CD4-positive, alpha-beta T cell treated with Interleukin-15 for 1 hour (primary cell): Measurements from ENCODE around the gene GPR153.
A peak's percentile ranks its signal among the peaks of the same experiment; 100 is the strongest.

Experiments
- DNase-seq: peaks from one replicate; pipeline ENCODE4 v3.0.0-alpha.2; 2020

GPR153 gene

DNA sequence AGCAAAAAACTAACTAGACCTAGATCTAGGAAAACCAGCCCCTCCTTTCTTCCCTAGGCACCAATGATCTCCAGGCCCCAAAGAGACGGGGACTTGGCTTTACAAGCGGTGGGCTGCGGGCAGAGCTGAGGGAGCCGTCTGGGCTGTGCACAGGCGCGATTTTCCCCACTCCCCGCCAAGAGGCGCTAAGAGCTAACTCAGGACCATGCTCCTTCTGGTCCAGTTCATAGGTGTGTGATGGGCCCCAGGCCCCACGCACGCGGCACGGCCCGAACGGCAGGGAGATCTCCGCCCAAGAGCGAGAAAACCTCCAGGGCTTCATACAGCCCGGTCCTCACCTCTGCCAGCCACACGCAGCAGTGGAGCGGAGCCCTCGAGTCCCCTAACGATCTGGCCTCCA lies 7.5 kb upstream of the GPR153 start:
- no peak for DNase-seq

DNA sequence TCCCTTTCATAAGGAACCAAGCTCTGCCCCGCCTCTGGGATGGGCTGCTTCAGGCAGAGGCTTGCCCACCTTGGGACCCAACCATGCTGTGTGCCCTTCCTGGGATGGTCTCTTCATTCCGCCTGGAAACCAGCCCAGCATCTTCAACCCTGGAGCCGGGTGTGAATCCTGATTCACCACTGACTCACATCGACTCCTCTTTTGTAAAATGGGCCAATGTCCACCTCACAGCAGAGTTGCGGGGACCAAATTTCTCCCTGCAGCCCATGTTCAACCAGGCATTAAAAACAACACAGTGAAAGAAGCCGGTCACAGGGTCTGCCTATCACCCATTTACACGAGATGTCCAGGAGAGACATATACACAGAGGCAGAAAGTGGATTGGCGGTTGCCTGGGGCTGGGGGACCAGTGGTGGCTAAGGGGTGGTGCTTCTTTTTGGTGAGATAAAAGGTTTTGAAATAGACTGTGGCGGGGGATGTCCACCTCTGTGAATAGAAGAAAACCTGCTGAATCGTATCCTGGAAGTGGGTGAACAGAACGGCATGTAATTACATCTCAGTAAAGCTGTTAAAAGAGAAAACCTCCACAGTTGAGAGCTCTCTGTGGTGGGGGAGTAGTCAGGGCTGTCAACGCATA lies 6.9 kb upstream of the GPR153 start:
- DNase-seq: no peak

DNA sequence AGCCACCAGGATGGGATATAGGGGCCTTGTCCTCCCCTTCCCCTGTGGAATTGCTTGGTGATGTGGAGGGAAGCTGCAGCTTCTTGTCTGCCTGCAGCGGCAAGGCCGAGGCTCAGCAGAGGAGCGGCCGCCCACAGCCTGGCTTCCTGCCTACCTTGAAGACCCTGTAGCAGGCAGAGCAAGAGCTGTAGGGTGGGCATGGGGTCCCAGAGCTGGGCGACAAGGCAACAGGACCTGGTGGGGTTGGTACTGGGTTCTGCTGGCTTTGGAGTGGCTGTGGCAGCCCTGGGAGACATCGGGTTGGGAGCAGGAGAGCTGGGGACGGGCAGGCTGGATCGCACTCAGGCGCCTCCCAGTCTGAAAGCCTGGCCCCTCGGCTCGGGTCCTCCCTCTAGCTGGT lies 5.7 kb upstream of the GPR153 start:
- DNase-seq: no peak

DNA sequence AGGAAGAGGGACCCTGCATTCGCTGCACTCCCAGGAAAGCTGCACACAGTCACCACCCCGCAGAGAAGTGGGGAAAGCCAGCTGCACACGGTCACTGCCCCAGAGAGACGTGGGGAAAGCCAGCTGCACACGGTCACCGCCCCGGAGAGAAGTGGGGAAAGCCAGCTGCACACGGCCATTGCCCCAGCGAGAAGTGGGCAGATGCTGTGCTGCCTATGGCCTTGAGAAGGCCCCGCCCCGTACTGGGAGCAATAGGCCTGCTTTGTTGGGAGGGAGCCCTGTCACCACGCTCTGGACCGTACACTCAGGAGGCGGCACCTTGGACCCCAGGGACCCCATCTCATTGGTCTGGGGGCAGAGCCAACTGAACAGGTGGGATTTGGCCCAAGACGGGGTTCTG lies 4.3 kb upstream of the GPR153 start:
- no peak for DNase-seq

DNA sequence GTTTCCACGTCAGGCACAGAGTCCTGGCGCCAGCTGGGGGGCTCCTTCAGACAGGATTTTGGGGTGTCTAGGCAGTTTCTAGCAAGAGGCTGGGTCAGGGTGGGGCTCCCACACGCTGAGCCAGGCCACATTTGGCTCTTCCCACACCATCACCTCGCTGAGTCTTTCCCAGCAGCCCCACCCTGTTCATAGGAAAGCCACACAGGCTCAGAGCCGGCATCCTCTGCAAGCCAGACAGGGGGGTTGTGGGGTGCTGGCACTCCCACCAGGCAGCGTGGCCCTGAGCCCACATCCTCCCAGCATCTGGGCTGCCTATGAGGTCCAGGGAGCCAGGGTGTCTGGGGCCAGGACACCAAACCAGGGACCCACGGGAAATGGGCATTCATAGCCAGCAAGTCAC lies 2.8 kb upstream of the GPR153 start:
- DNase-seq: no peak

DNA sequence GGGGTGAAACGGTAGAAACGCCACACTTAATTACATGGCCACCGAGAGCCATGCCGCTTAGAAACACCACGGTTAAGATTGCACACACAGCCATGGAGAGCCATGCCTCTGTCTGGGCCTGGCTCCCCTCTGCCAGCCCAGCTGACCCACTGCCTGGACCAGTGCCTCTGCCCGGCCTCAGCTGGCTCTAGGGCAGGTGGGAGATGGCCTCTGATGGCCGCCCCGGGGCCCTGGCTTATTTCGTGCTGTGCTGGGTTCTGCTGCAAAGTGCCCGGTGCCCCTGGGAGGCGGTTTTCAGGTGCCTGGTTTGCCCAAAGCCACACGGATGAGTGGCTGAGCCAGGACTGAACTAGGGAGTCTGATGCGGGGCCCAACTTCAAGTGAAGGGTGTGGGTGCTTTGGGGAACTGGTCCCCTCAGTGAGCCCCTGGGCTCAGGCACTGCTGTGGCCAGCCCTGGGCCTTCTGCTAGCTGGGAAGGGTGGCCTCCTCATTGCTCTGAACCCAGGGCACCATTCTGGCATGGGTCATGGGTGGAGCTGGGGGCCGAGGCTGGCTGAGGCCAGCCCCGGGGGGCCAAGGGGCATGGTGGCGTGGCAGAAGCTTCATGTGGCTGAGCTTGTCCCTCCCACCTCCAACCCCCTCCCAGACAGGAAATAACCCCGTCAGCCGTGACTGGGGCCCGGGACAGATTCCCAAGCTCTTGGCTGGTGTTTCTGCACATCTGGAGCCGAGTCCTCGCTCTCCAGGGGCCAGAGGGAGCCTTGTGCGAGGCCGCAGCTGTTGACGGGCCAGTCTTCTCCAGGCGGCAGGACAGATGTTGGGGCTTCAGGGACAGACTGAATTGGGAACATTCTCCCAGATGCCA lies 1.9 kb upstream of the GPR153 start:
- no peak for DNase-seq

DNA sequence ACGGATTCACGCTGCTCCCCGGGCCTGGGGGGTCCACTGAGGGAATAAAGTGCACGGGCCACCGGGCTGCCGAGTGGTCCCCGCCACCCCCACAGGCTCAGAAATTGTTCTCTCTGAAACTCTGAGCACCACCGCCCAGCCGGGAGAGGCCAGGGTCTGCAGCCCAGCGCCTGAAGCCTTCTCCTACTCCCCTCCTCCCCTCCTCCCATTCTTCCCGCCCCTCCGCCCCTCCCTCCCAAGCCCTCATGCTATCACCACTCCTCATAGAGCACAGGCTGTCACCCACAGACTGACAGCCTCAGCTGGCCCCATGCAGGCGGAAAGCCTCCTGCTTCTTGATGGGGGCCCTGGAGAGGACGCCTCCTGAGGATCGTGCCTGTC lies 707 bp upstream of the GPR153 start:
- no peak for DNase-seq

DNA sequence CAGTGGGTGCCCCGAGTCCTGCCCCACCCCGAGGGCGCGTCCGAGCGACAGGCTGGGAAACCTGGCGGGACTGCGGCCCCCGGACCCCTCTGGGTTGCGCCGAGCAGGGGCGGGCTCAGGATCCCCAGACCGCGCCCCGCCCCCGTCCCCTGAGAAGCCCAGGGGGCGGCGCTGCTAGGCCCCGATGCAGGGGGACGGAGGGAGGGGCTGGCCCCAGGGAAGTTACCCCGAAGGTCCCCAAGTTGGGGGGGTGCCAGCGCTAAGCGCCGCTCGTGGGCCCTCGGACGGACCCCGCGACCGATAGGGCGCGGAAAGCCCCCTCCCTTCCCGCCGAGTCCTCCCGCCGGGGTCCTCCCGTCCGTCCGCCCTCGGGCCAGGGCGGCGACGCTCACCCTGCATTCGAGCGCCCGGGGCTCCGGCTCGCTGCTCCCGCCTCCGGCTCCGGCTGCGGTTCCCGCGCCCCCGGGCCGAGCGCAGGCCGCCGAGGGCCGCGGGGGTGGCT lies 414 bp downstream of the GPR153 start:
- no peak for DNase-seq

DNA sequence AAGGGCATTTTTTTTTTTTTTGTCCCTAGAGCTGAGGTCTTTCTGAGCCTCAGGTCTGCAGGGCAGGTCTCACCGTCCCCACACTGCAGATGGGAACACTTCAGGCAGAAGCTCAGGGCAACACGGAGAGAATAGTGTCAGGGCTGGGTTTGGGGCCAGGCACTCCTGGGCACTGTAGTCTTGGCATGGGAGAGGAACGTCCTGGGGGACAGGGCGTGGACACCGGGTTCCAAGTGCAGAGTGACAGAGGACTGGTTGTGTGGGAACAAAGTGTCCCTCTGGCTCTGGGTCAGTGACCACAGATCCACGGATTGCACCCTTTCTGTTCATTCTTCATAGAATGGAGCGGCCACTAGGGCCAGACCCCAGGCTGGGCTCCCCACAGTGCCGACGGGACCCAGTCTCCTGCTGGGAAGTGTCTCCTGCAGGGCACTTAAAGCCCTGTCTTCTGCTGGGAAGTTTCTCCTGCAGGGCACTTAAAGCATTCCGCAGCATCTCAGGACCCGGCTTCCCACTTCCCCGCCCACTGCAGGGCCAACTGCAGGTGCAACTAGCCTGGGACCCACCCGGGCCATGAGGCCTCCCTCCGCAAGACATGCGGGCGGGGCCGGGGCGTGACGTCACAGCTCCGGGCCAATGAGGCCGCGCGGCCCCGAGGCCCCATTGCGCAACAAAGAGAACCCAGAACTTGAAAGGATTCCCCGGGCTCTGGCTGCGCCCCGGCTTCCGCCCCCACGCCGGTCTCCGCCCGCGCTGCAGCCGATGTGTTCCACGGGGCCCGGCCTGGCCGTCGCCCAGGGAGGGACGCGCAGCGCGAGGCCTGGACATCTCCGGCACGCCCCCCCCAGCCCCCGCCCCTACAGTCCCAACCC lies 1.2 kb downstream of the GPR153 start:
- DNase-seq: peak; percentile 83

DNA sequence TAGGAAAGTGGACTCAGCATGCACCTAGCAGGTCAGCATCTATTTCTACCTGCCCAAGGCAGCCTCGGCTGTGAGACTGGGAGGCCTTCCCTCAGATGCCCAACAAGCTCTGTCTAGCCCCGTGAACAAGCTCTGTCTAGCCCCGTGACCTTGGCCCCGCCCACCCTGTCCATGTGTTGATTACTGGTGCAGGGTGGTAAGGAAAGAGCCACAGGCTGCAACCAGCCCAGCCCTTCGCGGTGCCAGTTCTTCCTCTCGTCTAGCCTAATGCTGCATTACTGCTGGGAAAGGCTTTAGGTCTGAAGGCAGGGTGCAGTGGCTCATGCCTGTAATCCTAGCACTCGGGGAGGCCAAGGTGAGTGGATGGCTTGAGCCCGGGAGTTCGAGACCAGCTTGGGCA lies 2.2 kb downstream of the GPR153 start:
- no peak for DNase-seq

DNA sequence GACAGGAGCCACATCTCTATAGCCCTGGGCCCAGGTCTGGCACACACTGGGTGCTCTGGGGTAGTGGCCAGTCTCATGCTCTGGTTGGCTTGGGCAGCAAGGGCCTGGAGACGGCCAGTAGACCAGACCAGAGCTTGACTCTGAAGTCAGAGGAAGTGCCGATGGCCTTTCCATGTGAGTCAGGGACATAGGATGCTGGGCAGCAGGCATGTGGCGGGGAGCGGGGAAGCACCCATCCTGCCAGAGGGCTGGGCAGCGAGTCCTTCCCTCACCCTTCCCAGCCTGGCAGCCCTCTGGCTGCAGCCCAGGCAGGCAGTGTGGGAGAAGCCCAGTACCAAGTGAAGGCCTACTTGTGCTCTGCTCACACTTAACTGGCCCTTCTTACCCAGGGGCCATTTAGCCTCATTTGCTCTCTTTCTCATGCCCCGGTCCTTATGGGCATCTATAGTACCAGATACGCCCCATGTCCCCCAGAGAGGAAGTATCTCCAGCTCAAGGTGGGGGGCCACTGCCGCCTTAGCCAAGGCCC lies 3.3 kb downstream of the GPR153 start:
- DNase-seq: no peak

DNA sequence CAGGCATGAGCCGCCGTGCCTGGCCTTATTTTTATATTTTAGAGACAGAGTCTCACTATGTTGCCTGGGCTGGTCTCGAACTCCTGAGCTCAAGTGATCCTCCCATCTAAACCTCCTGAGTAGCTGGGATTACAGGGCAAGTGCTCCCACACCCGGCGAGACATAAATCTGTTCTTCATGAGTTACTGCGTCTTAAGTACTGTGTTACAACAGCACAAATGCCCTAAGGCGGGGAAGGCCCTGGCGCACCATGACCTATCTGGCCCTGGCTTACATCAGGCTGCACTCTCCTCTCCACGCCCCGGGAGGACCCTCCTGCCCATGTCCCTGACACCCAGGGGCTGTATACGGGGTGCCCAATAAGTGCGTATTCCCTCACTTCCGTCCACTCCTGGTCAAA lies 4.3 kb downstream of the GPR153 start:
- no peak for DNase-seq

DNA sequence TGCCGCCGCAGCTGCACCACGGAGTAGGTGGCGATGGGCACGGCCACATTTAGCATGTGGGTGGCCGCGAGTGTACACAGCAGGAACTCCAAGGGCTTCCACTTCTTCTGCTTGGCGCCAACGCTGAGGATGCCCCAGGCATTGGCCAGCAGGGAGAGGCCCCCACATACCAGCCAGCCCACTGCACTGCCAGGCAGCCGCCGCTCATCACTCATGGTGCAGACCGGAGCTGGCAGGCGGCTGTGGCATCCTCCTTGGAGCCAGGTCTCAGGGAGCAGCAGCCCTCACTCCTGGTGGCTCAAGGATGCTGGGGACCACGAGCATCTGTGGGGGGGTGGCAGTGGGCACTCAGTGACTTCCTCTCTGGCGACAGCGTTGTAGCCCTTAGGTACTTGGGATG lies 6.2 kb downstream of the GPR153 start:
- no peak for DNase-seq

DNA sequence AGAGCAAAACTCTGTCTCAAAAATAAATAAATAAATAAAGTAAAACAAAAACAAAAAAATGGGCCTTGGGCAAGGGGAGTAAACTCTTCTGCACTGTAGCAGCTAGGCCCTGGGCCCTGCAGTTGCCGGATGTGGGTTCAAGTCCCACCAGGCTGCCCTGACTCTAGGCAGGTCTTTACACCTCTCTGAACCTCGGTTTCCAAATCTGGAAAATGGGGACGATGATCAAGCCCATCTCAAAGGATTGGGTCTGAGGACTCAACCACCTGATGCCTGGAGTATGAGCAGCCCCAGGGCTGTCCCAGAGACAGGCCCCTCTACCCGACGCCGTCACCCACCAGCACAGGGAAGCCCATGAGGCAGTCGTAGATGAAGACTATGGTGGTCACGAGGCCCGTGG lies 7.5 kb downstream of the GPR153 start:
- no peak for DNase-seq

DNA sequence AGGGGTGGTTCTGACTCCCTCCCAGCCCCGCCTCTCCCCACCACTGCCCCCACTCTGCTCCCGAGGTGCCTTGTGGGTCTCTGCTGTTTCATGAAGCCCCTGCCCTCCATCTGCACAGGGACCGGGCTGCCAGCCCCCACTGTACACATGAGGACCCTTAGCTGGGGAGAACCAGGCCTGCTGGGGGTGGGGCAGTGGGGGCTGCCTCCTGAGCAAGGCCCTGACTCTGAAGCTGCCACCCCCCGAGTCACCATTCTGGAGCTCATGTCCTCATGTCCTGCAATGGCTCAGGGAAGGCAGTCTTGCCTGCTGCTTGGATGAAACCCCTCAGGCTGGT lies 8.6 kb downstream of the GPR153 start:
- DNase-seq: no peak

DNA sequence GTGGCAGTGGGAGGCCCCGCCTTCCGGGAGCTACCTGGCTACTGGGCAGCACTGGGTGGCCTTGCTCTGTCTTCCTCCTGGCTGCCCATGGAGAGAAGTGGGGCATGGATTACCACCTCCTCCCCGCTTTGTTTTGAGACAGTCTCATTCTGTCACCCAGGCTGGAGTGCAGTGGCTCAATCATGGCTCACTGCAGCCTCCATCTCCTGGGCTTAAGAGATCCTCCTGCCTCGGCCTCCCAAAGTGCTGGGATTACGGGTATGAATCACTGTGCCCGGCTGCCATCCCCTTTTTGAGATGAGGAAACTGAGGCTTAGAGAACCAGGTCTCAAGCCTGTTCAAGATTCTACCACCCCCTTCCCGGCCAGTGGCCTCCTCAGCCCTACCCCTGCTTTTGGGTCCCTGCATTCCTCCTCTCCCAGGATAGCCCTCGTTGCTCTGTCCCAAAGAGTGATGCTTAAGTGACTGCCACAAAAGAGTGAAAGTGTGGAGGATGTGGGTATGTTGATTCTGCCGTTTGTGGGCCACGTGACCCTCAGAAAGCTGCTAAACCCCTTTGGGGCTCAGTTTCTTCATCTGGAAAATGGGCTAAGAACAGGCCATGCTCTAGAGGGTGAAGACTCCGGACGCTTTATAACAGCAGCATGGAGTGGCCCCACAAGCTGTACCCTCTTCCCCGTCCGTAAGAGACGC lies 9.1 kb downstream of the GPR153 start:
- no peak for DNase-seq

DNA sequence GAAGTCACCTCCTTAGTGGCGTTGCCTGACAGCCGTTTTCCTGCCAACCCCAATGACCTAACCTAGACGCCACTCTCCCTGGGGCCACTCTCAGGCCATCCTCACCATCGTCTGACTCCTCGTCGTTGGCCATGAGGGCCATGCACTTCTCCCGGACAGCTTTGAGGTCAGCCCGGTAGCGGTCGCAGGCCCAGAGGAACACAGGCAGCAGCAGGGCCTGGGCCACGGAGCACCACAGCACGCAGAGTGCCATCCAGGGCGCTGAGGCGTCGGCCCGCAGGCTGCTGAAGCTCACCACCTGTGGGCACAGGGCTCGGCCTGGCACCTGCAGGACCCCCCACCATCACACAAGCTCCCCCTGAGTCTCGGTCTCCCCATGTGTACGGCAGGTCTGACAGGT lies 9.7 kb downstream of the GPR153 start:
- no peak for DNase-seq

DNA sequence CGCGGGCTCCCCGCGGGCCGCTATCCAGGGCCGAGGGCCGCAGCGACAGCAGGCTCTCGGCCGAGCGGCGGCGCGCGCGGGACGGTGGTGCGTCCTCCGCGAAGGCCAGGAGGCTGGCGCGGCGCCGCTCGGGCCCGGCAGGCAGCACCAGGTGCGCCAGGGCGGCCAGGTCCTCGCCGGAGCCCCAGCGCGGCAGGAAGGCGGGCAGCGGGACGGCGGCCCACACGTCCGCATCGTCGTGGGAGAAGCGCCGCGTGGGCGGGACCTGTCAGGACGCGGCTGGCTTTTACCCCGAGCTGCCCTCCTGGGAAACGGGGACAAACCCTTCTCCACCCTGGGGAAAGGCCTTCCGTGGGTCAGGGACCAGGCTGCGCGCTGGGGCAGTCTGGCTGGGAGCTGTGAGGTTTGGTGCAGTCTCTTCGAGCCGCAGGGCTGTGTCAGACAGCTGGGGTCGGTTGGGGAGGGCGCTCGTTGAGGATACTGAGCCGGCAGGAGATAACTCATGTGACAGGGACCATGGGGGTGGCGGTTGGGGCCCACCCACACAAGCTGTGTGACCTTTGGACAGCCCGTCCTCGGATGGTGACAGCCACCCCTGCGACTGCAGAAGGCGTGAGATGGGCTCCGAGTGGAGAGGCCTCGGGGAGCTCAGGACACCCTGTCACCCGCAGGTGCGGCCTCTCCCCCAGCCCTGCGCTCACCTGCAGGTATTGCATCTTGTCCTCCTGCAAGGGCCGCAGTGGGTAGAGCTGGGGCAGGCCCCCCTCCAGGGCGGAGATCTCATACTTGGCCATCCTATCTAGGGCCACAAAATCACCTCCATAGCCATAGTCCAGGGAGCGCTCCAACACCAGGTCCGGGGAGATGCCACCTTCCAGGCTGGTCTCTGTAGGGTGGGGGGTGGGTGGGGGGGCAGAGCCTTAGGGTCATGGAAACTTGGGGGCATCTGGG lies 10.9 kb downstream of the GPR153 start:
- DNase-seq: no peak

DNA sequence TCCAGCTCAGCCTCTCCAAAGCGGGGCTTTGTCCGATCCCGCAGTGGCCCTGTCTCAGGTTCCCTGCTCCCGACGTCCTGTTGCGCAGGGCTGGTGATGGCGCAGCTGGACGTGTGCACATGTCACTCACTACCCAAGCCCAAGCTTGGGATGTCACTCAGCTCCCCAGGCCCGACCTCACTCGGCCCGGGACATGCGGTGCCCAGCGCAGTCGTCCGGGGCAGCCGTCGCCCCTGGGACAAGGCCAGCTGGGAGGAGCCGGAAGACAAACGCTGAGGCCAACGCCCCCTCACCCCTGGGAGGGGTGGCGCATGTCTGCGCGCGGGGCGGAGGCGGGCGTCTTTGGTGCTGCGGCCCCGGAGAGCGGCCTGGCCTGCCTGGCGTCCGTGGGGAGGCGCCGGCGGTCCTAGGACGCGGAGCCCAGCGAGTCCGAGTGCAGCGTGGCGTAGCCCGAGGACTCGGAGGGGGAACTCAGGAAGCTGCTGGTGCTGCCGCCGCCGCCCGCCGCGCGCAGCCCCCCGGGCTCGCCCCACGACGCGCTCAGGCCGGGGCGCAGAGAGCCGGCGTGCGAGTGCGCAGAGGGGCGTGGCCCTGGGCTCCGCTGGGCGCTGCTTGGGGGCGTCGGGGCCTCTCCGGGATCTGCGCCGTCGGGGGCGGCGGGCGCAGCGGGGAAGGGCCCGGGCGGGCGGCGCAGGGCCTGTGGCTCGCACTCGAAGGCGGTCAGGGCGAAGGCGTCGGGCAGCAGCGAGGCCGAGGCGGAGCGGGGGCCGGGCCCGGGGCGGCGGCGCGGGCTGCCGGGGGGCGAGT lies 11.8 kb downstream of the GPR153 start:
- DNase-seq: no peak

DNA sequence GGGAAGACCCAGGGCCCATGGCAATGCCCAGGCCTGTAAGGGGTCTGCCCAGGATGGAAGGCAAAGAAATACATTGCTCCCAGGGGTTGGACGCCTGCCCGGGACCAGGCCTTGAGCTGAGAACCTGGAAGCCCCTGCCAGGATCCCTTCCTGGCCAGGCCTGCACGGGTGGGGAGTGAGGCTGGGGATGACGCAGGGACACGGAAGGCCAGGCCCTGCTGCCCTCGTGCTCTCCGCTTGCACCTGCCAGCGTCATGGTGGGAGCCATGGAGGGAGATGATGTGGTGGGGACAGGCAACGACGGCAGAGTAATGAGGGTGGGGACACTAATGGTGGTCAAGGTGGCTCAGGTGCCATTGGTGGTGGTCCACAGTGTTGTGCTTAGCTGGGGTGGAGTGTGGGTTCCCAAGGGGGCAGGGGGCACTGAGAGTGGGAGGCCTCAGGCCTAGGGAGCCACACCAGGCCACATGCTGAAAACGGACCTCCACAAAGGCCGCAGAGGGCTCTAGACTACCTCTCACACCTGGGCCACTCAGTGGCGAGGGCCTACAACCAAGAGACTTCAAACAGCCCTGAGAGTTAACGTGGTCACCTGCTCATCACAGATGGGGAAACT lies 12.6 kb downstream of the GPR153 start:
- no peak for DNase-seq
